ENCODE measurements around the gene CACNA1C. TPM values are rescaled to one million over a fixed set of nuclear protein-coding genes. Genes with fewer than 3 reads are reported as not detected.

The CACNA1C gene
- total and polyA plus RNA-seq, 2 donors (not counting 1 experiment from before 2014, with no cell fraction given), result 0.01 to 0.02 TPM

DNA sequence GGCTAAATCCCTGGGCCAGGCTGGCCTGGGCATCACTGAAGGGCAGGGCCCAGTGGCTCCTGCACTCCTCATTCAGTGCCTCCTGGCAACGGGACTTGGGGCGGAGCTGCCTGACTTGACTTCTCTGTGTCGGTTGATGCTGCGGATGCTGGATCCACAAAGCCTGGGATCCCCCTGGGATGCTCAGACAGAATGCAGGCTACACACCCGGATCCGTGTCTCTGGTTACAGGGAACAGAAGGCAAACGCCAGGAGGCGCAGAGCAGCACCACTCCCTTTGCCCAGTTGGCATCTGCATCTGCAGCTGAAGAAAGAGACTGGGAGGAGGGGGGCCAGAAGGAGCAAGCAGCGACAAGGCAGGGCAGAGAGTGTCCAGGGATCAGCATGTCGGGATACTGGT lies 587.5 kb downstream of the CACNA1C start:
- H3K79me2 ChIP-seq (ENCODE audit: control insufficient read depth, insufficient read depth, low read length), result no peaks in the 10 kb centered on the region
- peaks cover 51% of the 10 kb centered on the region for H3K27me3 Mint-ChIP-seq
- H3K9me3 Mint-ChIP-seq (ENCODE audit: insufficient read depth), result no peaks in the 10 kb centered on the region
- 90% methylated on average over 9 of the region's 10 CpGs for WGBS (ENCODE audit: insufficient coverage)
- CTCF ChIA-PET, result no interaction called here
- POLR2A ChIA-PET, result no interaction called here
- TF ChIP-seq EZH2 (IDR thresholded peaks at IDR 0.05; ENCODE audit: borderline replicate concordance, insufficient read depth, low read depth, low read length, poor library complexity, severe bottlenecking), result no peak
- TF ChIP-seq, protein P1, sequence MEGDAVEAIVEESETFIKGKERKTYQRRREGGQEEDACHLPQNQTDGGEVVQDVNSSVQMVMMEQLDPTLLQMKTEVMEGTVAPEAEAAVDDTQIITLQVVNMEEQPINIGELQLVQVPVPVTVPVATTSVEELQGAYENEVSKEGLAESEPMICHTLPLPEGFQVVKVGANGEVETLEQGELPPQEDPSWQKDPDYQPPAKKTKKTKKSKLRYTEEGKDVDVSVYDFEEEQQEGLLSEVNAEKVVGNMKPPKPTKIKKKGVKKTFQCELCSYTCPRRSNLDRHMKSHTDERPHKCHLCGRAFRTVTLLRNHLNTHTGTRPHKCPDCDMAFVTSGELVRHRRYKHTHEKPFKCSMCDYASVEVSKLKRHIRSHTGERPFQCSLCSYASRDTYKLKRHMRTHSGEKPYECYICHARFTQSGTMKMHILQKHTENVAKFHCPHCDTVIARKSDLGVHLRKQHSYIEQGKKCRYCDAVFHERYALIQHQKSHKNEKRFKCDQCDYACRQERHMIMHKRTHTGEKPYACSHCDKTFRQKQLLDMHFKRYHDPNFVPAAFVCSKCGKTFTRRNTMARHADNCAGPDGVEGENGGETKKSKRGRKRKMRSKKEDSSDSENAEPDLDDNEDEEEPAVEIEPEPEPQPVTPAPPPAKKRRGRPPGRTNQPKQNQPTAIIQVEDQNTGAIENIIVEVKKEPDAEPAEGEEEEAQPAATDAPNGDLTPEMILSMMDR (IDR thresholded peaks at IDR 0.05), result no peak
- H3K9ac ChIP-seq (ENCODE audit: low read length), result no peak overlapping the region
- intact Hi-C loops (cut with micrococcal nuclease), result no loop called here
- H3K4me2 ChIP-seq (replicated peaks; ENCODE audit: low read depth, low read length, poor library complexity, severe bottlenecking), result no peak overlapping the region
- no peak overlapping the region for H3K4me3 Mint-ChIP-seq
- peaks cover 0 to 8% (median 1%) of the 10 kb centered on the region in 4 experiments for H3K27me3 ChIP-seq (replicated peaks in 1 of 4; ENCODE audit: control extremely low read depth in 1 of 4, control insufficient read depth in 3 of 4, insufficient read depth in 4 of 4, low read length in 3 of 4)
- H3K4me3 ChIP-seq (ENCODE audit: control extremely low read depth in 1 of 5, extremely low read depth in 1 of 5, insufficient read depth in 1 of 5, low read depth in 2 of 5, low read length in 4 of 5), result no peak overlapping the region
- H3K27ac ChIP-seq (ENCODE audit: low read length in 2 of 2), result no peak overlapping the region
- H2AFZ ChIP-seq (ENCODE audit: insufficient read depth, low read depth, low read length, poor library complexity, severe bottlenecking), result no peak overlapping the region
- ATAC-seq (ENCODE audit: low read depth) (no peak), DNase-seq (no peak)
- no peak overlapping the region for H3K27ac Mint-ChIP-seq
- H3K9me3 ChIP-seq (ENCODE audit: control extremely low read depth in 1 of 3, control insufficient read depth in 2 of 3, insufficient read depth in 1 of 3, low read length in 2 of 3), result no peaks in the 10 kb centered on the region
- H3K4me1 Mint-ChIP-seq, result no peaks in the 10 kb centered on the region
- H3K36me3 ChIP-seq (replicated peaks in 1 of 2; ENCODE audit: control extremely low read depth in 1 of 2, control insufficient read depth in 1 of 2, extremely low read depth in 1 of 2, insufficient read depth in 2 of 2, low read length in 1 of 2), result no peaks in the 10 kb centered on the region
- H3K4me1 ChIP-seq (ENCODE audit: control insufficient read depth in 2 of 2, insufficient read depth in 2 of 2, low read length in 2 of 2), result no peaks in the 10 kb centered on the region
- H4K20me1 ChIP-seq (ENCODE audit: control insufficient read depth, insufficient read depth, low read length, poor library complexity, severe bottlenecking), result no peaks in the 10 kb centered on the region

DNA sequence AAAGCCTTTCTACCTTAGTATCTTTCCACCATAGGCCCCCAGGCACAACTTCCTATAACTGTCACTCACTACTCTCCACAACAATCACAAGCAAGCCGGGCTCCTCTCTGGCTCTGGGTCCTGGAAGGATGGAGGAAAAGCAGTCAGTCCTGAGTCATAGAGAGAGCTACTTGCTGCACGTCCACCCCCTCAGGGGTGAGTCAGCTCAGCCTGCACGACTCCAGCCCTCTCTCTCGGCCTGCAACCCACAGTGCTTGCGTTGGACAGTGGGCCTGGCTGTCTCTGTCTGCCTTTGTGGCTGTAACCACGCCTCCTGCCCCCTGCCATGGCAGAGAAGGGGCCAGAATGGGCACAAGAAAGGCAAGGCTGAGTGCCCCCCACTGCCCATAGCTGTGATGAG lies 587.9 kb downstream of the CACNA1C start:
- no peak overlapping the region for H3K27ac Mint-ChIP-seq
- H3K4me1 Mint-ChIP-seq, result no peaks in the 10 kb centered on the region
- TF ChIP-seq EZH2 (IDR thresholded peaks at IDR 0.05; ENCODE audit: borderline replicate concordance, insufficient read depth, low read depth, low read length, poor library complexity, severe bottlenecking), result no peak
- TF ChIP-seq, protein P1 (IDR thresholded peaks at IDR 0.05), result no peak
- Histone ChIP-seq H4K20me1 (ENCODE audit: control insufficient read depth, insufficient read depth, low read length, poor library complexity, severe bottlenecking) (no peaks in the 10 kb centered on the region), H3K36me3 (replicated peaks in 1 of 2; ENCODE audit: control extremely low read depth in 1 of 2, control insufficient read depth in 1 of 2, extremely low read depth in 1 of 2, insufficient read depth in 2 of 2, low read length in 1 of 2) (no peaks in the 10 kb centered on the region), H3K9ac (ENCODE audit: low read length) (no peak overlapping the region), H3K27me3 (replicated peaks in 1 of 4; ENCODE audit: control extremely low read depth in 1 of 4, control insufficient read depth in 3 of 4, insufficient read depth in 4 of 4, low read length in 3 of 4) (peaks cover 0 to 8% (median 1%) of the 10 kb centered on the region in 4 experiments), H3K4me3 (ENCODE audit: control extremely low read depth in 1 of 5, extremely low read depth in 1 of 5, insufficient read depth in 1 of 5, low read depth in 2 of 5, low read length in 4 of 5) (no peak overlapping the region), H2AFZ (ENCODE audit: insufficient read depth, low read depth, low read length, poor library complexity, severe bottlenecking) (no peak overlapping the region), H3K4me2 (replicated peaks; ENCODE audit: low read depth, low read length, poor library complexity, severe bottlenecking) (no peak overlapping the region), H3K9me3 (ENCODE audit: control extremely low read depth in 1 of 3, control insufficient read depth in 2 of 3, insufficient read depth in 1 of 3, low read length in 2 of 3) (no peaks in the 10 kb centered on the region), H3K27ac (ENCODE audit: low read length in 2 of 2) (no peak overlapping the region), H3K79me2 (ENCODE audit: control insufficient read depth, insufficient read depth, low read length) (no peaks in the 10 kb centered on the region), H3K4me1 (ENCODE audit: control insufficient read depth in 2 of 2, insufficient read depth in 2 of 2, low read length in 2 of 2) (no peaks in the 10 kb centered on the region)
- intact Hi-C loops (cut with micrococcal nuclease), result no loop called here
- no peak overlapping the region for H3K4me3 Mint-ChIP-seq
- peaks cover 51% of the 10 kb centered on the region for H3K27me3 Mint-ChIP-seq
- H3K9me3 Mint-ChIP-seq (ENCODE audit: insufficient read depth), result no peaks in the 10 kb centered on the region
- DNase-seq (no peak), ATAC-seq (ENCODE audit: low read depth) (no peak)
- WGBS (ENCODE audit: insufficient coverage), result 59% methylated on average over 6 of the region's 6 CpGs
- ChIA-PET CTCF (interaction anchor here (0.8 kb wide), 1 partner anchor 9 kb away, joined by 3 read pairs; no protein-coding TSS in a partner anchor), POLR2A (no interaction called here)

All from B cell (primary cell).